GM23338 (cell line): ENCODE measurements around the gene EIF4E3. TPM values are rescaled to one million over a fixed set of nuclear protein-coding genes. Genes with fewer than 3 reads are reported as not detected.

Source experiments
- ATAC-seq: fragments of 200-7000 bp; cut with Tn5 transposase; 3 replicates; pipeline ENCODE4 v1.9.1; 2020
- DNase-seq: peaks from one replicate; pipeline ENCODE4 v3.0.0-alpha.2; 2015; ENCODE audit warnings: low spot score
- H2AFZ ChIP-seq: fragments of 200-600 bp; sonication (generic); 2 replicates; pipeline ENCODE4 v1.8.0; 2016; ENCODE audit warnings: antibody characterized with exemption, mild to moderate bottlenecking, moderate library complexity
- H3F3A ChIP-seq: fragments of 200-600 bp; sonication (generic); replicated peaks from 2 replicates; pipeline ENCODE4 v1.8.0; 2017; ENCODE audit warnings: antibody characterized with exemption, mixed run types, low read depth
- H3K27ac ChIP-seq: fragments of 200-600 bp; sonication (generic); 2 replicates; pipeline ENCODE4 v1.6.1; 2016; ENCODE audit warnings: low read depth
- H3K27me3 ChIP-seq: fragments of 200-600 bp; sonication (generic); 2 replicates; pipeline ENCODE4 v1.8.0; 2016; ENCODE audit warnings: mild to moderate bottlenecking, mixed run types, moderate library complexity; ENCODE audit not compliant: insufficient read depth
- H3K36me3 ChIP-seq: fragments of 200-600 bp; sonication (generic); 2 replicates; pipeline ENCODE4 v1.8.0; 2016; ENCODE audit warnings: mild to moderate bottlenecking; ENCODE audit not compliant: insufficient read depth
- H3K4me1 ChIP-seq: fragments of 200-600 bp; sonication (generic); 2 replicates; pipeline ENCODE4 v1.8.0; 2016; ENCODE audit warnings: mild to moderate bottlenecking, moderate library complexity; ENCODE audit not compliant: insufficient read depth
- H3K4me2 ChIP-seq: fragments of 200-600 bp; sonication (generic); 2 replicates; pipeline ENCODE4 v1.7.1; 2017; ENCODE audit warnings: mixed run types
- H3K4me3 ChIP-seq: fragments of 200-600 bp; sonication (generic); 2 replicates; pipeline ENCODE4 v1.6.1; 2016; ENCODE audit warnings: mixed run types
- H3K79me2 ChIP-seq: fragments of 200-600 bp; sonication (generic); replicated peaks from 2 replicates; pipeline ENCODE4 v1.8.0; 2017; ENCODE audit warnings: mild to moderate bottlenecking; ENCODE audit not compliant: insufficient read depth
- H3K9me2 ChIP-seq: fragments of 200-600 bp; sonication (generic); 2 replicates; pipeline ENCODE4 v1.8.0; 2017; ENCODE audit not compliant: insufficient read depth
- H4K20me1 ChIP-seq: fragments of 200-600 bp; sonication (generic); replicated peaks from 2 replicates; pipeline ENCODE4 v1.8.0; 2017; ENCODE audit warnings: mild to moderate bottlenecking; ENCODE audit not compliant: insufficient read depth
- H3K27ac Mint-ChIP-seq: 2 replicates; pipeline ENCODE4 v1.8.0; 2020; ENCODE audit warnings: inconsistent platforms, mild to moderate bottlenecking, moderate library complexity, mixed read lengths
- H3K27me3 Mint-ChIP-seq: 3 replicates; pipeline ENCODE4 v1.8.0; 2022; ENCODE audit warnings: low read depth, mild to moderate bottlenecking, moderate library complexity, mixed read lengths, inconsistent platforms; ENCODE audit not compliant: insufficient read depth, poor library complexity
- H3K36me3 Mint-ChIP-seq: 3 replicates; pipeline ENCODE4 v1.8.0; 2021; ENCODE audit warnings: low read depth, mild to moderate bottlenecking, inconsistent platforms, moderate library complexity, mixed read lengths
- H3K4me1 Mint-ChIP-seq: 3 replicates; pipeline ENCODE4 v1.8.0; 2020; ENCODE audit warnings: mild to moderate bottlenecking, inconsistent platforms, mixed read lengths
- H3K4me3 Mint-ChIP-seq: 3 replicates; pipeline ENCODE4 v1.8.0; 2021; ENCODE audit warnings: moderate library complexity, mild to moderate bottlenecking, inconsistent platforms, mixed read lengths
- H3K9me3 Mint-ChIP-seq: 3 replicates; pipeline ENCODE4 v1.8.0; 2020; ENCODE audit warnings: moderate library complexity, mild to moderate bottlenecking, inconsistent platforms, mixed read lengths
- CREB1 ChIP-seq: fragments of 250-450 bp; sonication (Bioruptor Pico); IDR thresholded peaks from 2 replicates; pipeline ENCODE4 v1.5.0; 2020; ENCODE audit warnings: low read depth, mild to moderate bottlenecking, moderate library complexity
- CTCF ChIP-seq, 2 experiments: fragments of 200-600 bp in 1 of 2; sonication (generic) in 1 of 2; conservative IDR thresholded peaks; 2 replicates each; pipeline versions ENCODE4 v1.5.1 to v1.6.1; 2016 to 2017; ENCODE audit warnings: antibody characterized with exemption in 2 of 2, low read depth in 2 of 2, mild to moderate bottlenecking in 2 of 2, moderate library complexity in 1 of 2
- EZH2phosphoT487 ChIP-seq: fragments of 200-600 bp; sonication (generic); IDR thresholded peaks from one replicate; pipeline ENCODE4 v1.8.1; 2018; ENCODE audit warnings: antibody characterized with exemption; ENCODE audit not compliant: unreplicated experiment
- JUNB ChIP-seq: IDR thresholded peaks from one replicate; pipeline ENCODE4 v1.6.1; 2016; ENCODE audit warnings: antibody characterized with exemption; ENCODE audit not compliant: unreplicated experiment
- NANOG ChIP-seq: IDR thresholded peaks from 2 replicates; pipeline ENCODE4 v1.6.1; 2016; ENCODE audit warnings: antibody characterized with exemption, borderline replicate concordance
- POLR2AphosphoS5 ChIP-seq: IDR thresholded peaks from 2 replicates; pipeline ENCODE4 v1.6.1; 2016; ENCODE audit warnings: antibody characterized with exemption, low read depth
- REST ChIP-seq: IDR thresholded peaks from one replicate; pipeline ENCODE4 v1.6.1; 2018; ENCODE audit warnings: antibody characterized with exemption; ENCODE audit not compliant: unreplicated experiment
- STAT1 ChIP-seq: IDR thresholded peaks from one replicate; pipeline ENCODE4 v1.6.1; 2016; ENCODE audit warnings: antibody characterized with exemption; ENCODE audit not compliant: unreplicated experiment
- ZNF114 ChIP-seq: fragments of 250-450 bp; sonication (Bioruptor Pico); IDR thresholded peaks from 2 replicates; pipeline ENCODE4 v1.5.0; 2020; ENCODE audit warnings: mild to moderate bottlenecking, moderate library complexity
- polyA plus RNA-seq: library from polyadenylated mRNA; unstranded; fragments of >200 nt; fragmentation: Nextera tagmentation; extraction: Ambion mirVana; gene quantifications from 2 replicates; pipeline ENCODE4 v1.2.1, GENCODE V29; 2016
- total RNA-seq: library from RNA; depleted of rRNA; stranded (reverse); fragments of >200 nt; shearing (Covaris generic); gene quantifications from 2 replicates; pipeline ENCODE4 v1.2.3, GENCODE V29; 2014
- TF ChIP-seq, protein P1 (sequence below): IDR thresholded peaks from 2 replicates; pipeline ENCODE4 v1.6.1; 2016; ENCODE audit warnings: antibody characterized with exemption

EIF4E3 gene
- total and polyA plus RNA-seq, 2 experiments from 2014 or later: 6.0 to 9.7 TPM

DNA sequence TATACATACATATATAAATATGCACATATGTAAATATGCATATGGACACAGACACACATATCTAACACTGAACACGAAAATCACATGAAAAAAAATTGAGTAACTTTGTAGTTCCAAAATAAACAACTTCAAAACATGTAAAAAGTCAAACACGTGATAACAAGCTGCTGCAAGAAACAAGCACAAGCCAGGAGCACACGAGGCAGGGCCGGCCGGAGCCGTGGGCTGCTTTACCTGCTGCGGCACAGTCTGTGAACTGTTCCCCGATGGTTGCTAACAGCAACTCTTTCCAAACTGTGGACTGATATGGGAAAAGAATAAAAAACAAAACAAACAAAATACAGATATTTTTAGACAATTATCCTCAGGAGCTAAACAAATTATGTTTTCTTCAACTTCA is 31.6 kb downstream of the EIF4E3 start (continued):
- TF ChIP-seq REST: no peak
- no peak for TF ChIP-seq STAT1
- no peak for TF ChIP-seq CTCF (conservative IDR thresholded peaks at IDR 0.05; ENCODE audit: low read depth in 2 of 2)
- TF ChIP-seq ZNF114 (CRISPR knock-in tag): no peak

GRCh38 chr3:71692139-71692538 is 33.1 kb downstream of the EIF4E3 start:
- no peak overlapping the region for H3K4me3 Mint-ChIP-seq
- Histone ChIP-seq H4K20me1 (no peaks in the 10 kb centered on the region), H3K4me3 (no peak overlapping the region), H2AFZ (no peak overlapping the region), H3K79me2 (no peaks in the 10 kb centered on the region), H3F3A (no peaks in the 10 kb centered on the region), H3K4me2 (no peak overlapping the region), H3K9me2 (no peaks in the 10 kb centered on the region), H3K4me1 (peaks cover 43% of the 10 kb centered on the region), H3K27ac (no peak overlapping the region), H3K27me3 (no peaks in the 10 kb centered on the region), H3K36me3 (no peaks in the 10 kb centered on the region)
- no peaks in the 10 kb centered on the region for H3K9me3 Mint-ChIP-seq
- DNase-seq (no peak), ATAC-seq (no peak)
- H3K27me3 Mint-ChIP-seq: peaks cover 5% of the 10 kb centered on the region
- H3K36me3 Mint-ChIP-seq: no peaks in the 10 kb centered on the region
- H3K4me1 Mint-ChIP-seq: peaks cover 53% of the 10 kb centered on the region
- H3K27ac Mint-ChIP-seq: no peak overlapping the region
- TF ChIP-seq EZH2phosphoT487 (no peak), REST (no peak), CTCF (conservative IDR thresholded peaks at IDR 0.05; ENCODE audit: low read depth in 2 of 2) (no peak), NANOG (no peak), STAT1 (no peak), JUNB (no peak), CREB1 (CRISPR knock-in tag) (no peak), POLR2AphosphoS5 (no peak)
- TF ChIP-seq, protein P1, sequence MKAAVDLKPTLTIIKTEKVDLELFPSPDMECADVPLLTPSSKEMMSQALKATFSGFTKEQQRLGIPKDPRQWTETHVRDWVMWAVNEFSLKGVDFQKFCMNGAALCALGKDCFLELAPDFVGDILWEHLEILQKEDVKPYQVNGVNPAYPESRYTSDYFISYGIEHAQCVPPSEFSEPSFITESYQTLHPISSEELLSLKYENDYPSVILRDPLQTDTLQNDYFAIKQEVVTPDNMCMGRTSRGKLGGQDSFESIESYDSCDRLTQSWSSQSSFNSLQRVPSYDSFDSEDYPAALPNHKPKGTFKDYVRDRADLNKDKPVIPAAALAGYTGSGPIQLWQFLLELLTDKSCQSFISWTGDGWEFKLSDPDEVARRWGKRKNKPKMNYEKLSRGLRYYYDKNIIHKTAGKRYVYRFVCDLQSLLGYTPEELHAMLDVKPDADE: no peak
